ENCODE data around the gene RAP1GAP. TPM values are rescaled to one million over a fixed set of nuclear protein-coding genes. Genes with fewer than 3 reads are reported as not detected.

Gene RAP1GAP
- total RNA-seq, 4 donors from 2014 or later = 0.36 to 0.74 (median 0.38) TPM; not detected in 1

DNA sequence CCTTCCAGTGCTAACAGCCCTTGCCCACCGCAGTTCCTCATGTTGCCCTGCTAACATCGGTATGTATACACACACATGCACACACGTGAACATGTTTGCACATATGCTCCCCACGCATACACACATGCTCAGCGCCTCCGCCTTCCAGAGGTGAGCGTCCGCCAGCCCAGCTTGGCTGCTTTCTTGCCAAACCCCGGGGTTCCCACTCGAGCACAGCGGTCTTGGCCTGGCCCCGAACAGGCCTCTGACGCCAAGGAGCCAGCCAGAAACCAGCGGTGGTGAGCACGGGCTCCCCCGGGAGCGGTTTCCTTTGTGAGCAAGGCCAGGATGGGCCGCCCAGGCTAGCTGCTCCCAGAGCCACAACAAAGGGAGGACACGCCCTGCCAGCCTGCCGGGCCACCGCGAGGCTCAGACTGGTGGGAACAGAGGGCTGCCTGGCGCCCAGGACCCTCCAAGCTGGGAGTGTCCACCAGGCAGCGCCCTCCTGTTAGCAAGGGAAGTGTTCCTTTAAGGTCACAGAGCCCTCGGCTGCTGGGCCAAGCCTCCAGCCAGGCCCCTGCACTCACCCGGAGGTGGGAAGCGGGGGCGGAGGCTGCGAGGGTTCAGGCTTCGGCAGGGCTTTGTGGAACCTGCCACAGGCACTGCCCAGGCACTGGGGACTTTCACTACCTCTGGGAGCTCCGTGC, 94.5 kb downstream of the RAP1GAP start:
- DNase-seq (ENCODE audit: low spot score) = no peak
- TF ChIP-seq, protein P1, sequence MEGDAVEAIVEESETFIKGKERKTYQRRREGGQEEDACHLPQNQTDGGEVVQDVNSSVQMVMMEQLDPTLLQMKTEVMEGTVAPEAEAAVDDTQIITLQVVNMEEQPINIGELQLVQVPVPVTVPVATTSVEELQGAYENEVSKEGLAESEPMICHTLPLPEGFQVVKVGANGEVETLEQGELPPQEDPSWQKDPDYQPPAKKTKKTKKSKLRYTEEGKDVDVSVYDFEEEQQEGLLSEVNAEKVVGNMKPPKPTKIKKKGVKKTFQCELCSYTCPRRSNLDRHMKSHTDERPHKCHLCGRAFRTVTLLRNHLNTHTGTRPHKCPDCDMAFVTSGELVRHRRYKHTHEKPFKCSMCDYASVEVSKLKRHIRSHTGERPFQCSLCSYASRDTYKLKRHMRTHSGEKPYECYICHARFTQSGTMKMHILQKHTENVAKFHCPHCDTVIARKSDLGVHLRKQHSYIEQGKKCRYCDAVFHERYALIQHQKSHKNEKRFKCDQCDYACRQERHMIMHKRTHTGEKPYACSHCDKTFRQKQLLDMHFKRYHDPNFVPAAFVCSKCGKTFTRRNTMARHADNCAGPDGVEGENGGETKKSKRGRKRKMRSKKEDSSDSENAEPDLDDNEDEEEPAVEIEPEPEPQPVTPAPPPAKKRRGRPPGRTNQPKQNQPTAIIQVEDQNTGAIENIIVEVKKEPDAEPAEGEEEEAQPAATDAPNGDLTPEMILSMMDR (IDR thresholded peaks at IDR 0.05) = no peak
- no peak for ATAC-seq (ENCODE audit: low FRiP score)

DNA sequence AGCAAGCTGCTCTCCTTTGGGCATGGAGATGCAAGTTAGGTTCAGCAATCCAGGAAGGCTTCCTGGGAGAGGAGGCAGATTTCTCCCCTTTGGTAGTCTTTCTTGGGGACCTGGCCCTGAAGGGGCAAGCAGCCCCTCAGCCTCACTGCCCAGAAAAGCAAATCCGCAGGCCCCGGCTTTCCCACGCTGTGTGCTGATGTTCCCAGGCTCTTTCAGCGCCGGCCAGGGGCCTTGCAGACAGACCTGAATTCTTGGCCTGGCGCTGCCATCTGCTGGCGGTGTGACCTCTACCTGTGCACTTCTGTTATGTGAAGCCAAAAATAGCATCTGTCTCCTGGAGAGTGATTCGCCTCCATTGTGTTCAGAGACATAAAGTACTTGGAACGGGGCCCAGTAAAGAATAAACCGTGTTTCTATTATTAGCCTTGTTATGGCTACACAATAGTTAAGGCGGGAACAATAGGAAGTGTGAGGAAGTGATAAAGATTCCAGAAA, 95.1 kb downstream of the RAP1GAP start:
- TF ChIP-seq, protein P1 (IDR thresholded peaks at IDR 0.05) = no peak
- no peak for DNase-seq (ENCODE audit: low spot score)
- ATAC-seq (ENCODE audit: low FRiP score) = peak; percentile 26

DNA sequence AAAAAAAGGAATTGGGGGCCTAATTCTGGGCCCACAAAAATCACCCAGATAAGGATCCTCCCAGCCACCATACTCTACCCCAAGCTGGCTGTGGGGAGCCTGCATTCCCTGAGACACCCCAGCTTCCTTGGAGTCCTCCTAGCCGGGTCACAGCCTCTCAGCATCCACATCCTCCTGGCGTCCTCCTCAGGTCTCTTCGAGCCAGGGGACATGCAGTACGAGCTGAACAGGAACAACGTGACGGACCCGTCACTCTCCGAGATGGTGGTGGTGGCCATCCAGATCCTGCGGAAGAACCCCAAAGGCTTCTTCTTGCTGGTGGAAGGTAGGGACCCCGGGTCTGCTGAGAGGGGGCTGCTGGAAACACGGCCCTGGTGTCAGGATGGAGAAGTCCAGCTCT, 95.7 kb downstream of the RAP1GAP start:
- no peak for ATAC-seq (ENCODE audit: low FRiP score)
- TF ChIP-seq, protein P1 (IDR thresholded peaks at IDR 0.05) = no peak
- no peak for DNase-seq (ENCODE audit: low spot score)

DNA sequence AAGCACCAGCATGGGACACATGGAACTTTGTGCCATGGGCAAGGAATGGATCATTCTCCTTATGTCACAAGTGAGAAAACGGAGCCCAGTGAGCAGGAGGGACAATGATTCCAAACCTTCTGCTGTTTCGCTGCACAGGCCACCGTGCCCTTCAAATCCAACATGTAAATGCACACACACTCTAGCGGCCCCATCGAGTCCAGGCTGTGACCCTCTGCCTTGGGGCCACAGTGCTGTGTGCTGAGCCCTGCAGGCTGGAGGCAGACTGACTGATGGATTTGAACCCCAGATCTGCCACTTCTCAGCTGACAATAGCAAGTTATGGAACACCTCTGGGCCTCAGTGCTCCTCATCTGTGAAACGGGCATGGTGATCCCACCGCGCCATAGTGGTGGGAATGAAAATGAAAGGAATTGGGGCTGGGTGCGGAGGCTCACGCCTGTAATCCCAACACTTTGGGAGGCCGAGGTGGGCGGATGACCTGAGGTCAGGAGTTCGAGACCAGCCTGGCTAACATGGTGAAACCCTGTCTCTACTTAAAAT, 96.4 kb downstream of the RAP1GAP start:
- TF ChIP-seq, protein P1 (IDR thresholded peaks at IDR 0.05) = no peak
- ATAC-seq (ENCODE audit: low FRiP score) (no peak), DNase-seq (ENCODE audit: low spot score) (no peak)

DNA sequence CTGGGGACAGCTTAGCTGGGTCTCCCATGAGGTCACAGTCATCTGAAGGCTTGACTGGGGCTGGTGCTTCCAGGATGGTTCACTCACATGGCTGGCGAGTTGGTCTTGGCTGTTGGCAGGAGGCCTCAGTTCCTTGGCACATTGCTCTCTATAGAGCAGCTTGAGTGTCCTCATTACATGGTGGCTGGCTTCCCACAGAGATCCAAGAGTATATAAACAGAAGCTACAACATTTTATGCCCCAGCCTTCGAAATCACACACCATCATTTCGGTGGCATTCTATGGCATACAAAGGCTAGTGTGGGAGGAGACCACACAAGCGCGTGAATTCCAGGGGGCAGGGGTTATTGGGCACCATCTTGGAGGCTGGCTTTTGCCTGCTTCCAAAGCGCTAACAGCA, 96.9 kb downstream of the RAP1GAP start:
- DNase-seq (ENCODE audit: low spot score) (no peak), ATAC-seq (ENCODE audit: low FRiP score) (no peak)
- TF ChIP-seq, protein P1 (IDR thresholded peaks at IDR 0.05) = no peak

DNA sequence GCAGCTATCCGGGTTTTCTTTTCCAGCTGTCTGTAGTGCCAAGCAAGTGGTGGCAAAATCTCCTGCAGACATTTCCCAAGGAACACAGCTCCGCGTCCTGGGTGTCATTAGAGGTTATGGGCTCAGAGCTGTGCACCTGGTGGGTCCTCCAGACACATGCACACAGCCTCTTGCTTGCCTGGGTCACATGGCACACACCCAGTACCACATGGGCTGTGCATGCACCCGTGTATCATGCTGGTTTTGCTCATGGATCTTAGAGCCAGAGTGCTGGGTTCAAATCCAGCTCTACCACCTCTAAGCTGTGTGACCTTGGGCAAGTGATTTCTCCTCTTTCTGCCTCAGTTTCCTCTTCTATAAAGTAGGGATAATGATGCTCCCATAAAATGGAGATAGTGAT, 98.3 kb downstream of the RAP1GAP start:
- TF ChIP-seq, protein P1 (IDR thresholded peaks at IDR 0.05) = no peak
- DNase-seq (ENCODE audit: low spot score) = no peak
- ATAC-seq (ENCODE audit: low FRiP score) = no peak

DNA sequence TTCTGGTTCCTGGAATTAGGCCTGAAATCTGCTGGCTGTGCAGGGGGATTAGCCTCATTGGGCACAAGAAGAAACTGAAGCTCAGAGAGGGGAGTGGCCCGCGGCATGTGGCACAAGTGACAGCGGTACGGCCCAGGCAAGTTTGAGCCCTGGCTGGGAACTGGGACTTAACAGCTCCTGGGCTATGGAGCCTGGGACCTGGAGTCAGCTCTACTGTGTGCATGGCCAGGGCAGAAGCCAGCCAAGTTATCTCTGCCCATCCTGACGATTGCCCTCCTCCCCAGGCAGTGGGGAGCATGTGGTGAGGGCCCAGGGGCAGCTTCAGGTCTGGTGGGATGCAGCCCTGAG, 98.7 kb downstream of the RAP1GAP start:
- TF ChIP-seq, protein P1 (IDR thresholded peaks at IDR 0.05) = no peak
- ATAC-seq (ENCODE audit: low FRiP score) = no peak

More for the DNA sequence above, 98.7 kb downstream of the RAP1GAP start:
- DNase-seq (ENCODE audit: low spot score) = no peak

All from omental fat pad (tissue), 4 donors.